Natural killer cell (primary cell): Measurements from ENCODE around the gene LIN9. TPM values are rescaled to one million over a fixed set of nuclear protein-coding genes. Genes with fewer than 3 reads are reported as not detected.
"Not testable (repeated sequence)": the region's sequence is repeated elsewhere in the genome, so short reads cannot be mapped to it uniquely, and the experiment has no call there.

Experiments used
- ATAC-seq, 3 donors: fragments of 150-1000 bp in 2 of 3; fragments of 200-7000 bp in 1 of 3; cut with Tn5 transposase; 1 replicate in 1 of 3; 2 replicates in 2 of 3; pipeline ENCODE4 v1.10.0; 2021; ENCODE audit warnings: mild to moderate bottlenecking in 2 of 3, moderate library complexity in 2 of 3
- DNase-seq, 2 donors: peaks; one replicate each; pipeline versions ENCODE4 v3.0.0 to v3.0.0-alpha.2; 2013 to 2021; ENCODE audit warnings: mixed read lengths in 1 of 2
- H3K27ac ChIP-seq: one replicate; pipeline ENCODE4 v1.5.1; 2013; ENCODE audit warnings: mild to moderate bottlenecking, low read length
- H3K27me3 ChIP-seq: one replicate; pipeline ENCODE4 v1.6.1; 2013; ENCODE audit warnings: low read length; ENCODE audit not compliant: control insufficient read depth, insufficient read depth
- H3K36me3 ChIP-seq: one replicate; pipeline ENCODE4 v1.6.1; 2013; ENCODE audit warnings: low read length; ENCODE audit not compliant: control insufficient read depth, insufficient read depth
- H3K4me1 ChIP-seq: one replicate; pipeline ENCODE4 v1.6.1; 2013; ENCODE audit warnings: low read length; ENCODE audit not compliant: control insufficient read depth, insufficient read depth
- H3K4me3 ChIP-seq: one replicate; pipeline ENCODE4 v1.5.1; 2013; ENCODE audit warnings: low read length
- H3K9me3 ChIP-seq: one replicate; pipeline ENCODE4 v1.6.1; 2013; ENCODE audit warnings: low read length; ENCODE audit not compliant: control insufficient read depth, insufficient read depth
- H3K27ac Mint-ChIP-seq, 2 donors: one replicate each; pipeline ENCODE4 v1.8.0; 2022; ENCODE audit warnings: mild to moderate bottlenecking in 2 of 2, mixed read lengths in 2 of 2, moderate library complexity in 1 of 2
- H3K27me3 Mint-ChIP-seq, 2 donors: one replicate each; pipeline ENCODE4 v1.8.0; 2022; ENCODE audit warnings: low read depth in 2 of 2, mixed read lengths in 2 of 2
- H3K36me3 Mint-ChIP-seq: one replicate; pipeline ENCODE4 v1.8.0; 2022; ENCODE audit warnings: mixed read lengths
- H3K4me1 Mint-ChIP-seq, 2 donors: one replicate each; pipeline ENCODE4 v1.8.0; 2022; ENCODE audit warnings: mixed read lengths in 2 of 2
- H3K4me3 Mint-ChIP-seq: one replicate; pipeline ENCODE4 v1.8.0; 2022; ENCODE audit warnings: mild to moderate bottlenecking, moderate library complexity, mixed read lengths
- H3K9me3 Mint-ChIP-seq, 2 donors: one replicate each; pipeline ENCODE4 v1.8.0; 2022; ENCODE audit warnings: mixed read lengths in 2 of 2
- CTCF ChIP-seq: fragments of 200-600 bp; IDR thresholded peaks from one replicate; pipeline ENCODE4 v1.8.0; 2022; ENCODE audit warnings: antibody characterized with exemption
- WGBS: methylation state at CpG from one replicate; pipeline ENCODE4 v1.1.7; 2013; ENCODE audit warnings: missing lambda C conversion rate; ENCODE audit not compliant: insufficient coverage; 5-methylcytosine and 5-hydroxymethylcytosine counted together
- intact Hi-C: fragments of 100-400 bp; cut with micrococcal nuclease; formaldehyde crosslinking; loops from one replicate; pipeline ENCODE4 v1.14.2; 2022
- total RNA-seq, 4 donors: library from RNA; stranded (reverse); fragments of 120-200 nt in 1 of 4; gene quantifications; one replicate each; pipeline versions ENCODE4 v1.2.3 to v1.2.4, GENCODE V29; 2013 to 2022

The LIN9 gene
- total RNA-seq, 3 donors from 2014 or later (not counting 1 experiment from before 2014, with no cell fraction given) = 1.3 to 2.9 (median 2.4) TPM

- H3K36me3 Mint-ChIP-seq = no peaks in the 10 kb centered on the region
- no peak overlapping the region for H3K4me3 Mint-ChIP-seq
- DNase-seq (no peak), ATAC-seq (no peak)
- H3K27me3 Mint-ChIP-seq = no peaks in the 10 kb centered on the region
- intact Hi-C loops = no loop called here
- no CpG with 5 or more reads among the region's 3 CpGs for WGBS
- H3K9me3 Mint-ChIP-seq = no peaks in the 10 kb centered on the region
- Histone ChIP-seq H3K36me3 (no peaks in the 10 kb centered on the region), H3K9me3 (no peaks in the 10 kb centered on the region), H3K4me3 (no peak overlapping the region), H3K27me3 (no peaks in the 10 kb centered on the region), H3K27ac (no peak overlapping the region), H3K4me1 (no peaks in the 10 kb centered on the region)
- H3K4me1 Mint-ChIP-seq = no peaks in the 10 kb centered on the region
- no peak overlapping the region for H3K27ac Mint-ChIP-seq
- no peak for TF ChIP-seq CTCF
Measured at GRCh38 chr1:226276077-226276682, 32.8 kb downstream of the LIN9 start.

GRCh38 chr1:226274138-226274537, 34.8 kb downstream of the LIN9 start:
- no peaks in the 10 kb centered on the region for H3K4me1 Mint-ChIP-seq
- H3K9me3 ChIP-seq = no peaks in the 10 kb centered on the region
- H3K27me3 ChIP-seq = no peaks in the 10 kb centered on the region
- no peak overlapping the region for H3K27ac Mint-ChIP-seq
- no peak overlapping the region for H3K4me3 Mint-ChIP-seq
- WGBS = no CpG with 5 or more reads among the region's 1 CpG
- intact Hi-C loops = no loop called here
- ATAC-seq (no peak), DNase-seq (no peak)
- H3K27ac ChIP-seq = no peak overlapping the region
- no peaks in the 10 kb centered on the region for H3K27me3 Mint-ChIP-seq
- H3K9me3 Mint-ChIP-seq = no peaks in the 10 kb centered on the region
- no peak for TF ChIP-seq CTCF
- H3K36me3 Mint-ChIP-seq = no peaks in the 10 kb centered on the region
- H3K36me3 ChIP-seq = no peaks in the 10 kb centered on the region
- no peak overlapping the region for H3K4me3 ChIP-seq
- no peaks in the 10 kb centered on the region for H3K4me1 ChIP-seq

- ATAC-seq, DNase-seq, H3K36me3 Mint-ChIP-seq, H3K27me3 ChIP-seq, H3K36me3 ChIP-seq, H3K9me3 Mint-ChIP-seq, H3K4me1 ChIP-seq, H3K27ac ChIP-seq, H3K9me3 ChIP-seq, H3K27me3 Mint-ChIP-seq, H3K4me3 Mint-ChIP-seq, H3K27ac Mint-ChIP-seq, intact Hi-C loops, H3K4me3 ChIP-seq, H3K4me1 Mint-ChIP-seq: not testable (repeated sequence)
- WGBS = 86% methylated on average over 8 of the region's 8 CpGs
Measured at GRCh38 chr1:226272233-226272902, 36.6 kb downstream of the LIN9 start.

- Histone ChIP-seq H3K27me3 (no peaks in the 10 kb centered on the region), H3K27ac (no peak overlapping the region), H3K9me3 (no peaks in the 10 kb centered on the region), H3K36me3 (no peaks in the 10 kb centered on the region), H3K4me3 (no peak overlapping the region), H3K4me1 (no peaks in the 10 kb centered on the region)
- Mint-ChIP-seq H3K4me1 (no peaks in the 10 kb centered on the region), H3K27me3 (no peaks in the 10 kb centered on the region), H3K9me3 (no peaks in the 10 kb centered on the region), H3K36me3 (no peaks in the 10 kb centered on the region), H3K27ac (no peak overlapping the region), H3K4me3 (no peak overlapping the region)
- no peak for ATAC-seq
- WGBS = 88% methylated on average over 3 of the region's 3 CpGs
- no peak for TF ChIP-seq CTCF
- no peak for DNase-seq
- intact Hi-C loops = no loop called here
Measured at GRCh38 chr1:226268421-226269124, 40.4 kb downstream of the LIN9 start.
